ENCODE measurements around the gene TLCD3A.
"Not testable (repeated sequence)": the region's sequence is repeated elsewhere in the genome, so short reads cannot be mapped to it uniquely, and the experiment has no call there.

TLCD3A gene

GRCh38 chr17:789160-789840 is 56.9 kb downstream of the TLCD3A start:
- DNase-seq (ENCODE audit: low read depth) = no peak

DNA sequence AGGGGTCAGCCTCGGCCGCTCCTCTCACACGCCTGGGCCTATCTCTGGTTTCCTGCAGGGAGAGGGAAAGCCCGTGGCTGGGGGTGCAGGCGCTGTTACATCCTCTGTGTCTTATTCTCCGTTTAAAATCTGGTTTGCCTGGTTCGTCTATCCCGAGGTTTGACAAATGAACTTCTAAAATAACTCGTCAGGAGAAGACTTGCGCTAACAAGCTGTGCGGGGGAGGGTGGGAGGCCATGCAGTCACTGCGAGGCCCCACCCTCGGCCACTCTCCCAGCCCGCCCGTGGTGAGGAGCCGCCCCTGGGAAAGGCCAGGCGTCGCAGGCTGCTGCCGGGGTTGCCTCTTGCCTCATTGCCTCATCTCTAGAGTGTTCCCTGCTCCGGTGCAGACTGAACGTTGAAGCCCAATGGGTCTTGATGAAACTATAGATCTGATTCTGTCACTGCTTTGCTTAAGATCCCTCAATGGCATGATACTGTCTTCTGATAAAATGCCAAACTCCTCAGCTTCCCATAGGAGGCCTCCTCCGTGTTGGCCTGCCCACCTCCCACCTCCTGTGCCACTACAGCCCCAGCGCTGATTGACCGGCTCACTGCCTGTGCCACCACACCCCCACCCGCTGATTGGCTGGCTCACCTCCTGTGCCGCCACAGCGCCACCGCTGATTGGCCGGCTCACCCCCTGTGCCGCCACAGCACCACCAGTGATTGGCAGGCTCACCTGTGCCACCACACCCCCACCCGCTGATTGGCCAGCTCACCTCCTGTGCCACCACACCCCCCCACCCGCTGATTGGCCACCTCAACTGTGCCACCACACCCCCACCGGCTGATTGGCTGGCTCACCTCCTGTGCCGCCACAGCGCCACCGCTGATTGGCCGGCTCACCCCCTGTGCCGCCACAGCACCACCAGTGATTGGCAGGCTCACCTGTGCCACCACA is 57.8 kb downstream of the TLCD3A start:
- DNase-seq (ENCODE audit: low read depth) = not testable (repeated sequence)

DNA sequence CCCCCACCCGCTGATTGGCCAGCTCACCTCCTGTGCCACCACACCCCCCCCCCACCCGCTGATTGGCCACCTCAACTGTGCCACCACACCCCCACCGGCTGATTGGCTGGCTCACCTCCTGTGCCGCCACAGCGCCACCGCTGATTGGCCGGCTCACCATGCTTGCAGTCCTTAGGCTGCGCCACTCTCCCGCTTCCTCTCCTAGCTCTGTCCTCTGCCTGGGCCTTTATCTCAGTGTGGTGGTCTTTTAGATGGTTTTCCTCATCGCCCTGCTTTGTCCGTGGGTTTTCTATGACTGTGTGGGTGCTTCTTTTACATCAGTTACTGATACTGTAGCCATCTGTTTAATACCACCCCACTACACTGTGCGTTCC is 58.5 kb downstream of the TLCD3A start:
- DNase-seq (ENCODE audit: low read depth) = not testable (repeated sequence)

DNA sequence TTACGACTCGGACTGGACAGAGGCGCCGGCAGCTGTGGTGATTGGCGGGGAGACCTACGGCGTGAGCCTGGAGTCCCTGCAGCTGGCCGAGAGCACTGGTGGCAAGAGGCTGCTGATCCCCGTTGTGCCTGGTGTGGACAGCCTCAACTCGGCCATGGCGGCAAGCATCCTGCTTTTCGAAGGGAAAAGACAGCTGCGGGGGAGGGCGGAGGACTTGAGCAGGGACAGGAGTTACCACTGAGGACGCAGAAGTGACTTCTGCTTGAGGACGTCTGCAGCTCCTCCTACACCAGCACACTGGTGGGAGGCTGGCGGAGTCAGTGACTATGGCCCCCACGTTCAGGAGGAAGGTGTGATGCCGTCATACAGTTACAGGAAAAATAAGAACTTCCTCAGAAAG is 59.4 kb downstream of the TLCD3A start:
- no peak for DNase-seq (ENCODE audit: low read depth)

GRCh38 chr17:792277-792676 is 59.9 kb downstream of the TLCD3A start:
- DNase-seq (ENCODE audit: low read depth) = no peak
